Hepatocyte (in vitro differentiated cells): ENCODE data around the gene HS3ST3B1.

ENCODE experiments used
- EZH2phosphoT487 ChIP-seq: fragments of 200-600 bp; sonication (generic); IDR thresholded peaks from one replicate; pipeline ENCODE4 v1.6.1; 2018; ENCODE audit warnings: antibody characterized with exemption, mild to moderate bottlenecking, low read depth, moderate library complexity; ENCODE audit not compliant: unreplicated experiment, severe bottlenecking
- TF ChIP-seq, protein P1 (sequence below): fragments of 200-600 bp; sonication (generic); IDR thresholded peaks from 2 replicates; pipeline ENCODE4 v1.5.1; 2016; ENCODE audit warnings: antibody characterized with exemption, mild to moderate bottlenecking; ENCODE audit not compliant: poor library complexity

DNA sequence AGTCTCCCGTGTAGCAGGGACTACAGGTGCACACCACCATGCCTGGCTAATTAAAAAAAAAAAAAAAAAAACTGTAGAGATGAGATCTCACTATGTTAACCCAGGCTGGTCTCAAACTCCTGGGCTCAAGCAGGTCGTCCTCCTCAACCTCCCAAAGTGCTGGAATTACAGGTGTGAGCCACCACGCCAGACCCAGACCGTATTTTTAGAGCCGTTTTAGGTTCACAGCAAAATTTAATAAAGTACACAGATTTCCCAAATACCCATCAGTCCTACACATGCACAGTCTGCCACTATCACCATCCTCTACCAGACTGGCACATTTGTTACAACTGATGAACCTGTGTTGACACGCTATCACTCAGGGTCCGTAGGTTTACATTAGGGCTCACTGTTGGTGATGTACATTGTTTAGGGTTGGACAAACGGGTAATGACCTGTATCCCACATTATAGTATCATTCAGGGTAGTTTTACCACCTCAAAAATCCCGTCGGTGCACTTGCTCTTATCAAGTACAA lies 10.4 kb downstream of the HS3ST3B1 start:
- TF ChIP-seq, protein P1, sequence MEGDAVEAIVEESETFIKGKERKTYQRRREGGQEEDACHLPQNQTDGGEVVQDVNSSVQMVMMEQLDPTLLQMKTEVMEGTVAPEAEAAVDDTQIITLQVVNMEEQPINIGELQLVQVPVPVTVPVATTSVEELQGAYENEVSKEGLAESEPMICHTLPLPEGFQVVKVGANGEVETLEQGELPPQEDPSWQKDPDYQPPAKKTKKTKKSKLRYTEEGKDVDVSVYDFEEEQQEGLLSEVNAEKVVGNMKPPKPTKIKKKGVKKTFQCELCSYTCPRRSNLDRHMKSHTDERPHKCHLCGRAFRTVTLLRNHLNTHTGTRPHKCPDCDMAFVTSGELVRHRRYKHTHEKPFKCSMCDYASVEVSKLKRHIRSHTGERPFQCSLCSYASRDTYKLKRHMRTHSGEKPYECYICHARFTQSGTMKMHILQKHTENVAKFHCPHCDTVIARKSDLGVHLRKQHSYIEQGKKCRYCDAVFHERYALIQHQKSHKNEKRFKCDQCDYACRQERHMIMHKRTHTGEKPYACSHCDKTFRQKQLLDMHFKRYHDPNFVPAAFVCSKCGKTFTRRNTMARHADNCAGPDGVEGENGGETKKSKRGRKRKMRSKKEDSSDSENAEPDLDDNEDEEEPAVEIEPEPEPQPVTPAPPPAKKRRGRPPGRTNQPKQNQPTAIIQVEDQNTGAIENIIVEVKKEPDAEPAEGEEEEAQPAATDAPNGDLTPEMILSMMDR: no peak
- TF ChIP-seq EZH2phosphoT487: no peak
